Stomach (tissue), 19 donors: Measurements from ENCODE around the gene HSH2D. TPM values are rescaled to one million over a fixed set of nuclear protein-coding genes. Genes with fewer than 3 reads are reported as not detected.
A peak's percentile ranks its signal among the peaks of the same experiment; 100 is the strongest.

ENCODE experiments used
- DNase-seq, 2 donors: peaks; one replicate each; pipeline versions ENCODE4 v3.0.0 to v3.0.0-alpha.2; 2013 to 2019
- H3K27ac ChIP-seq, 5 donors: fragments of 200-600 bp in 4 of 5; sonication (generic) in 4 of 5; one replicate each; pipeline ENCODE4 v1.5.1; 2013 to 2019; ENCODE audit warnings: mild to moderate bottlenecking in 1 of 5, moderate library complexity in 1 of 5
- H3K27me3 ChIP-seq, 3 donors: fragments of 200-600 bp; sonication (generic); one replicate each; pipeline ENCODE4 v1.5.1; 2017 to 2019; ENCODE audit warnings: mixed run types in 1 of 3
- H3K36me3 ChIP-seq, 4 donors: fragments of 200-600 bp; sonication (generic); 1 replicate in 3 of 4; 2 replicates in 1 of 4; pipeline ENCODE4 v1.5.1; 2016 to 2019
- H3K4me1 ChIP-seq, 4 donors: fragments of 200-600 bp; sonication (generic); one replicate each; pipeline ENCODE4 v1.5.1; 2016 to 2019
- H3K4me3 ChIP-seq, 4 donors: fragments of 200-600 bp; sonication (generic) in 3 of 4; one replicate each; pipeline ENCODE4 v1.5.1; 2016 to 2019; ENCODE audit warnings: mild to moderate bottlenecking in 1 of 4
- H3K9me3 ChIP-seq, 4 donors: fragments of 200-600 bp; sonication (generic); one replicate each; pipeline ENCODE4 v1.5.1; 2016 to 2019
- CTCF ChIP-seq, 7 experiments: fragments of 450-650 bp in 4 of 7; fragments of 200-600 bp in 3 of 7; sonication (generic) in 3 of 7; IDR thresholded peaks; one replicate each; pipeline ENCODE4 v1.5.1; 2016 to 2019; ENCODE audit warnings: antibody characterized with exemption in 7 of 7, control low read depth in 2 of 7, mild to moderate bottlenecking in 1 of 7
- EP300 ChIP-seq: sonication (generic); formaldehyde crosslinking; IDR thresholded peaks from one replicate; pipeline ENCODE4 v1.6.1; 2017; ENCODE audit warnings: antibody characterized with exemption
- POLR2A ChIP-seq, 4 donors: fragments of 450-650 bp; IDR thresholded peaks; one replicate each; pipeline ENCODE4 v1.6.1; 2016; ENCODE audit warnings: antibody characterized with exemption in 4 of 4, control low read depth in 2 of 4, mild to moderate bottlenecking in 1 of 4, moderate library complexity in 1 of 4
- POLR2AphosphoS5 ChIP-seq, 3 donors: sonication (generic); formaldehyde crosslinking; IDR thresholded peaks; one replicate each; pipeline ENCODE4 v1.6.1; 2016; ENCODE audit warnings: antibody characterized with exemption in 3 of 3
- WGBS, 5 donors: extraction: QIAGEN DNeasy Blood & Tissue Kit in 3 of 5; methylation state at CpG; one replicate each; pipeline versions ENCODE4 v1.1.5 to v1.1.7; 2013 to 2018; 5-methylcytosine and 5-hydroxymethylcytosine counted together
- intact Hi-C: fragments of 100-400 bp; cut with DNase I; formaldehyde crosslinking; loops from one replicate; pipeline ENCODE4 v1.15.1; 2023; ENCODE audit warnings: low total_unique reads
- long read RNA-seq, 10 donors: transcript quantifications; one replicate each; lab custom pipeline, GENCODE V29; 2026
- polyA plus RNA-seq, 3 donors: library from polyadenylated mRNA; stranded (reverse); fragments of 200-250 nt; gene quantifications; one replicate each; pipeline ENCODE4 v1.2.3, GENCODE V29; 2013
- total RNA-seq, 5 donors: library from RNA; depleted of rRNA; stranded (reverse); fragments of >200 nt; gene quantifications; one replicate each; pipeline versions ENCODE4 v1.1.0 to v1.2.3, GENCODE V29; 2014 to 2016
- donor health status: healthy with polysubstance abuse.
- donor health status: Bipolar disorder and iron deficiency.
- donor health status: healthy.

Gene HSH2D
- total RNA-seq (10 to 100 TPM in 3 of 5 donors, 1 to 10 TPM in 2; 6.2 to 24.5 (median 10.6) TPM), polyA plus RNA-seq (10 to 100 TPM in 1 of 3 donors, 1 to 10 TPM in 2; 8.2 to 17.7 (median 8.2) TPM)
- long read RNA-seq, donor 1 = 0 reads
- long read RNA-seq, donor 2 = 0 reads
- long read RNA-seq, donor 3 = 0 reads
- long read RNA-seq, donor 4 = 0 reads
- long read RNA-seq, donor 5 = 0 reads
- long read RNA-seq, donor 6, partial matches to known transcripts = 0 of 1 reads
- long read RNA-seq, donor 6, other reads (novel, unspliced or antisense) = 0 of 1 reads
- long read RNA-seq, donor 7, partial matches to known transcripts = 0 of 2 reads
- long read RNA-seq, donor 7, other reads (novel, unspliced or antisense) = 0 of 2 reads
- long read RNA-seq, donor 8 = 0 reads
- long read RNA-seq, donor 9 = 0 reads
- long read RNA-seq, donor 10 = 0 reads

GRCh38 chr19:16143399-16144215, at the start of gene HSH2D:
HSH2D (plus strand) TSS chr19:16143685; CDS start chr19:16148751, 5,066 bp downstream.
- peak; percentile 94 to 95 for DNase-seq
- H3K9me3 ChIP-seq = no peaks in the 10 kb centered on the region
- H3K36me3 ChIP-seq = peaks cover 0 to 4% (median 1%) of the 10 kb centered on the region in 4 donors
- H3K4me1 ChIP-seq = peaks cover 0 to 33% (median 20%) of the 10 kb centered on the region in 4 donors
- peak; percentile 16 to 90 (median 86) for TF ChIP-seq POLR2AphosphoS5 (IDR thresholded peaks at IDR 0.05)
- no peak for TF ChIP-seq CTCF (IDR thresholded peaks at IDR 0.05)
- peak within 1 kb of the TSS; percentile 65 to 90 (median 86) for H3K27ac ChIP-seq
- 13 to 27% (median 20%) methylated on average over 12 to 13 of the region's 13 CpGs for WGBS, 5 donors
- H3K4me3 ChIP-seq = peak within 1 kb of the TSS; percentile 37 to 50 (median 42)
- peaks cover 0 to 10% (median 0%) of the 10 kb centered on the region in 3 donors for H3K27me3 ChIP-seq
- intact Hi-C loops = no loop called here

- Histone ChIP-seq H3K4me3 (no peak overlapping the region), H3K9me3 (no peaks in the 10 kb centered on the region), H3K4me1 (peaks cover 18 to 81% (median 32%) of the 10 kb centered on the region in 4 donors), H3K27ac (peak overlapping the region; percentile 4 to 82 (median 75)), H3K27me3 (no peaks in the 10 kb centered on the region), H3K36me3 (peaks cover 90 to 100% (median 99%) of the 10 kb centered on the region in 4 donors)
- TF ChIP-seq POLR2A (IDR thresholded peaks at IDR 0.05) (no peak), EP300 (no peak), POLR2AphosphoS5 (IDR thresholded peaks at IDR 0.05) (no peak), CTCF (IDR thresholded peaks at IDR 0.05) (no peak)
- DNase-seq = no peak
- 64 to 83% (median 74%) methylated on average over 10 of the region's 10 CpGs for WGBS, 5 donors
- intact Hi-C loops = no loop called here
Measured at GRCh38 chr19:16094360-16095070, 49.0 kb upstream of the HSH2D start.

- intact Hi-C loops = no loop called here
- H3K4me1 ChIP-seq = peaks cover 18 to 76% (median 33%) of the 10 kb centered on the region in 4 donors
- no peak overlapping the region for H3K4me3 ChIP-seq
- no peak for TF ChIP-seq EP300
- peaks cover 90 to 100% (median 99%) of the 10 kb centered on the region in 4 donors for H3K36me3 ChIP-seq
- H3K9me3 ChIP-seq = no peaks in the 10 kb centered on the region
- H3K27ac ChIP-seq = peak overlapping the region; percentile 4 to 82 (median 75)
- H3K27me3 ChIP-seq = no peaks in the 10 kb centered on the region
- WGBS, 5 donors = 73 to 80% (median 76%) methylated on average over 13 of the region's 13 CpGs
- DNase-seq = no peak
Measured at GRCh38 chr19:16095071-16095571, 48.4 kb upstream of the HSH2D start.

- peaks cover 87 to 100% (median 99%) of the 10 kb centered on the region in 4 donors for H3K36me3 ChIP-seq
Measured at GRCh38 chr19:16096280-16096855, 47.1 kb upstream of the HSH2D start.

More at GRCh38 chr19:16096280-16096855, 47.1 kb upstream of the HSH2D start:
- no peak overlapping the region for H3K4me3 ChIP-seq
- H3K9me3 ChIP-seq = no peaks in the 10 kb centered on the region
- TF ChIP-seq POLR2AphosphoS5 (IDR thresholded peaks at IDR 0.05) (peak in 2 of 3 donors; percentile 3 to 4), CTCF (IDR thresholded peaks at IDR 0.05) (no peak), EP300 (no peak), POLR2A (IDR thresholded peaks at IDR 0.05) (no peak)
- peaks cover 18 to 83% (median 33%) of the 10 kb centered on the region in 4 donors for H3K4me1 ChIP-seq
- H3K27me3 ChIP-seq = no peaks in the 10 kb centered on the region
- peak overlapping the region; percentile 58 to 82 (median 75) for H3K27ac ChIP-seq
- 61 to 66% (median 63%) methylated on average over 10 of the region's 10 CpGs for WGBS, 5 donors
- intact Hi-C loops = no loop called here
- DNase-seq = no peak
